ENCODE results near the gene ALDH1A3. TPM values are rescaled to one million over a fixed set of nuclear protein-coding genes. Genes with fewer than 3 reads are reported as not detected.

ALDH1A3 gene
- total and polyA plus RNA-seq, 4 donors: 0.79 to 8.4 (median 1.4) TPM

DNA sequence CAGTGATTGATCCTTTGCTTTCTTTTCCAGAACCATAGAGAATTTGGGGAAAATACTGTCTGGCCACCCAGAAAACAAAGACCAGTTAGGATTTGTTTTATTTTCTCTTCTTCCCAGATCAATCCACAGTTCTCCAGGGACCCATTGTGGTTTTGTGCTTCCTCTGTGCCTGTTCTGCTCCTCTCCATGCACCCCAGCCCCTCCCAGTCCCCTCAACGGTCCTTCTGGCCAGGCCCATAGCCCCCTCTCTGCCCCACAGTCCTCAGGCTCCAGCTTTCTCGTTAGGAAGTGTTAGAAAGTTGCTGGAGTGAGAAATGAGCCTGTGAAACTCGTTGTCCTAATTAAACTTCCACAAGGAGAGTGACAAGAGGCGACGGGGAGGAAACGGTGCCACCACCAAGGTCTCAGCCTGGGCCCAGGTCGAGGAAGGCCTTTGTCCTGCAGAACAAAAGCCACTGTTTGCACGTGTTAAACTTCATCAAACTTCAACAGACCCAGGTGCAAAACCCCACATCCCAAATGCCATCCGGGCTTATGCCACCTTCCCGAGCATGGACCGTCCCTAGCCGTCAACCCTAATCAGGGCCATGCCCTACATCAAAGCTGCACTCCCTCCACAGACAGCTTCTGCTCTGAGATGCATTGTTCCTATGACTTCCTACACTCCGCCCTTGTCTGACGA, 18.7 kb upstream of the ALDH1A3 start:
- H3K27me3 ChIP-seq (ENCODE audit: control insufficient read depth in 4 of 4, insufficient read depth in 4 of 4, low read length in 3 of 4): no peaks in the 10 kb centered on the region
- DNase-seq (ENCODE audit: low spot score): no peak
- no peaks in the 10 kb centered on the region for H3K36me3 ChIP-seq (ENCODE audit: control insufficient read depth in 4 of 4, insufficient read depth in 3 of 4, low read depth in 1 of 4, low read length in 3 of 4)
- TF ChIP-seq SP1 (IDR thresholded peaks at IDR 0.05): no peak
- TF ChIP-seq GABPA (IDR thresholded peaks at IDR 0.05 in 1 of 2, conservative IDR thresholded peaks at IDR 0.05 in 1 of 2): no peak
- no peak for TF ChIP-seq MAX (IDR thresholded peaks at IDR 0.05)
- no peak for TF ChIP-seq RXRA (IDR thresholded peaks at IDR 0.05)
- no peak for TF ChIP-seq JUND (IDR thresholded peaks at IDR 0.05)
- TF ChIP-seq NR2F2 (IDR thresholded peaks at IDR 0.05): no peak
- no peak for TF ChIP-seq HNF4A (conservative IDR thresholded peaks at IDR 0.05)
- TF ChIP-seq, protein P1, sequence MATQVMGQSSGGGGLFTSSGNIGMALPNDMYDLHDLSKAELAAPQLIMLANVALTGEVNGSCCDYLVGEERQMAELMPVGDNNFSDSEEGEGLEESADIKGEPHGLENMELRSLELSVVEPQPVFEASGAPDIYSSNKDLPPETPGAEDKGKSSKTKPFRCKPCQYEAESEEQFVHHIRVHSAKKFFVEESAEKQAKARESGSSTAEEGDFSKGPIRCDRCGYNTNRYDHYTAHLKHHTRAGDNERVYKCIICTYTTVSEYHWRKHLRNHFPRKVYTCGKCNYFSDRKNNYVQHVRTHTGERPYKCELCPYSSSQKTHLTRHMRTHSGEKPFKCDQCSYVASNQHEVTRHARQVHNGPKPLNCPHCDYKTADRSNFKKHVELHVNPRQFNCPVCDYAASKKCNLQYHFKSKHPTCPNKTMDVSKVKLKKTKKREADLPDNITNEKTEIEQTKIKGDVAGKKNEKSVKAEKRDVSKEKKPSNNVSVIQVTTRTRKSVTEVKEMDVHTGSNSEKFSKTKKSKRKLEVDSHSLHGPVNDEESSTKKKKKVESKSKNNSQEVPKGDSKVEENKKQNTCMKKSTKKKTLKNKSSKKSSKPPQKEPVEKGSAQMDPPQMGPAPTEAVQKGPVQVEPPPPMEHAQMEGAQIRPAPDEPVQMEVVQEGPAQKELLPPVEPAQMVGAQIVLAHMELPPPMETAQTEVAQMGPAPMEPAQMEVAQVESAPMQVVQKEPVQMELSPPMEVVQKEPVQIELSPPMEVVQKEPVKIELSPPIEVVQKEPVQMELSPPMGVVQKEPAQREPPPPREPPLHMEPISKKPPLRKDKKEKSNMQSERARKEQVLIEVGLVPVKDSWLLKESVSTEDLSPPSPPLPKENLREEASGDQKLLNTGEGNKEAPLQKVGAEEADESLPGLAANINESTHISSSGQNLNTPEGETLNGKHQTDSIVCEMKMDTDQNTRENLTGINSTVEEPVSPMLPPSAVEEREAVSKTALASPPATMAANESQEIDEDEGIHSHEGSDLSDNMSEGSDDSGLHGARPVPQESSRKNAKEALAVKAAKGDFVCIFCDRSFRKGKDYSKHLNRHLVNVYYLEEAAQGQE (IDR thresholded peaks at IDR 0.05): no peak
- WGBS: 69% methylated on average over 14 of the region's 14 CpGs
- no peak overlapping the region for H3K4me3 ChIP-seq (ENCODE audit: low read depth in 1 of 3, low read length in 3 of 3)
- H3K9ac ChIP-seq (ENCODE audit: low read depth in 1 of 2, low read length in 2 of 2): no peak overlapping the region
- H3K27ac ChIP-seq (ENCODE audit: low read depth in 1 of 2, low read length in 2 of 2): no peak overlapping the region
- no peaks in the 10 kb centered on the region for H3K4me1 ChIP-seq (ENCODE audit: control insufficient read depth in 4 of 4, insufficient read depth in 4 of 4, low read length in 3 of 4)
- H3K9me3 ChIP-seq (ENCODE audit: control insufficient read depth in 4 of 4, low read length in 3 of 4): peaks cover 0 to 15% (median 2%) of the 10 kb centered on the region in 4 donors

DNA sequence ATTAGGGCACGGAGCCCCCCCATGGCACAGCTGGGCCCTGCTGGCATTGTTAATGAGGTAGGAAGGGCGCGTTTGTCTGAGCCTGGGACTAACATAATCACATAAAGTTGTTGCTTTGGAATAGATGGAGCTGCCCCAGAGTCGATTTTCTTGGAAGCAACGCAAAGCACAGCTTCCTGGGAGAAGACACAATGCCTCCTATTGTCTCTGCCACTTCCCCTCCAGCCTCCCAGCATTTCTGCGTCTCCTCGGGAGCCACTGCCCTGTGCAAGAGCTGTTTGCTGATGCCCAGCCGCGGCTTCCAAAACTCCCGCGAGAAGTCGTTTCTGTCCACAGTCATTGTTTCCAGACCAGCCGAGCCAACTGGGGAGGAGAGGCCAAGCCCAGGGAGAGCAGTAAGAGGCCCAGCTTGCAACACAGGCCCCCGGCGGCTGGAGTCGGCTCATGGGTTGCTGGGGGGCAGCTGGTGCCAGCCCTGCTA, 18.1 kb upstream of the ALDH1A3 start:
- no peaks in the 10 kb centered on the region for H3K27me3 ChIP-seq (ENCODE audit: control insufficient read depth in 4 of 4, insufficient read depth in 4 of 4, low read length in 3 of 4)
- H3K9ac ChIP-seq (ENCODE audit: low read depth in 1 of 2, low read length in 2 of 2): no peak overlapping the region
- H3K9me3 ChIP-seq (ENCODE audit: control insufficient read depth in 4 of 4, low read length in 3 of 4): peaks cover 0 to 15% (median 2%) of the 10 kb centered on the region in 4 donors
- DNase-seq (ENCODE audit: low spot score): no peak
- TF ChIP-seq, protein P1 (IDR thresholded peaks at IDR 0.05): no peak
- no peak for TF ChIP-seq RAD21 (IDR thresholded peaks at IDR 0.05)
- TF ChIP-seq GABPA (IDR thresholded peaks at IDR 0.05 in 1 of 2, conservative IDR thresholded peaks at IDR 0.05 in 1 of 2): no peak
- no peak overlapping the region for H3K4me3 ChIP-seq (ENCODE audit: low read depth in 1 of 3, low read length in 3 of 3)
- no peaks in the 10 kb centered on the region for H3K36me3 ChIP-seq (ENCODE audit: control insufficient read depth in 4 of 4, insufficient read depth in 3 of 4, low read depth in 1 of 4, low read length in 3 of 4)
- no peak overlapping the region for H3K27ac ChIP-seq (ENCODE audit: low read depth in 1 of 2, low read length in 2 of 2)
- H3K4me1 ChIP-seq (ENCODE audit: control insufficient read depth in 4 of 4, insufficient read depth in 4 of 4, low read length in 3 of 4): no peaks in the 10 kb centered on the region
- 79% methylated on average over 16 of the region's 16 CpGs for WGBS
